Uterus (tissue), 2 donors: ENCODE measurements around the gene RPLP1.

Source experiments
- CTCF ChIP-seq, 4 experiments: fragments of 200-600 bp in 2 of 4; fragments of 450-650 bp in 2 of 4; sonication (generic) in 2 of 4; IDR thresholded peaks; one replicate each; pipeline ENCODE4 v1.5.1; 2016 to 2019; ENCODE audit warnings: antibody characterized with exemption in 4 of 4, mild to moderate bottlenecking in 2 of 4, moderate library complexity in 1 of 4
- POLR2A ChIP-seq, 2 donors: fragments of 450-650 bp; IDR thresholded peaks; one replicate each; pipeline ENCODE4 v1.6.1; 2016; ENCODE audit warnings: antibody characterized with exemption in 2 of 2, mild to moderate bottlenecking in 1 of 2, moderate library complexity in 1 of 2

- TF ChIP-seq CTCF (IDR thresholded peaks at IDR 0.05) (no peak), POLR2A (IDR thresholded peaks at IDR 0.05) (no peak)
Observed at GRCh38 chr15:69500339-69500738, 47.7 kb downstream of the RPLP1 start.
